WTC11 (cell line): ENCODE results near the gene FBXO3. TPM values are rescaled to one million over a fixed set of nuclear protein-coding genes. Genes with fewer than 3 reads are reported as not detected.

ENCODE experiments used
- ATAC-seq: fragments of 200-7000 bp; cut with Tn5 transposase; 2 replicates; pipeline ENCODE4 v1.10.0; 2021; ENCODE audit warnings: mild to moderate bottlenecking, moderate library complexity
- CTCF ChIA-PET: fragments of 300-600 bp; sonication (Branson Sonifier 250); formaldehyde crosslinking; loops from one replicate; lab custom pipeline; 2021; ENCODE audit warnings: antibody characterized with exemption; lab: Charles Lee
- POLR2A ChIA-PET: fragments of 350-600 bp; sonication (Branson Sonifier 250); formaldehyde crosslinking; loops from one replicate; lab custom pipeline; 2021; ENCODE audit warnings: antibody characterized with exemption; lab: Charles Lee
- DNase-seq: peaks from one replicate; pipeline ENCODE4 v3.0.0; 2021; ENCODE audit warnings: low spot score
- H3K27ac Mint-ChIP-seq: 2 replicates; pipeline ENCODE4 v1.8.0; 2021; ENCODE audit warnings: mixed read lengths
- H3K27me3 Mint-ChIP-seq: 2 replicates; pipeline ENCODE4 v1.8.0; 2021; ENCODE audit warnings: low read depth, mild to moderate bottlenecking, moderate library complexity, mixed read lengths
- H3K36me3 Mint-ChIP-seq: 2 replicates; pipeline ENCODE4 v1.8.0; 2021; ENCODE audit warnings: mixed read lengths
- H3K4me1 Mint-ChIP-seq: 2 replicates; pipeline ENCODE4 v1.8.0; 2022; ENCODE audit warnings: mixed read lengths
- H3K4me3 Mint-ChIP-seq: 2 replicates; pipeline ENCODE4 v1.8.0; 2021; ENCODE audit warnings: mild to moderate bottlenecking, moderate library complexity, mixed read lengths
- H3K9me3 Mint-ChIP-seq: 2 replicates; pipeline ENCODE4 v1.8.0; 2021; ENCODE audit warnings: mixed read lengths
- CREM ChIP-seq: sonication (generic); formaldehyde crosslinking; IDR thresholded peaks from 2 replicates; pipeline ENCODE4 v1.8.1; 2022; ENCODE audit warnings: mild to moderate bottlenecking, missing genetic modification reagents, moderate library complexity
- ELF4 ChIP-seq: sonication (generic); formaldehyde crosslinking; IDR thresholded peaks from 2 replicates; pipeline ENCODE4 v1.8.1; 2022; ENCODE audit warnings: low read depth, mild to moderate bottlenecking, moderate library complexity, missing genetic modification reagents
- IRF2 ChIP-seq: sonication (generic); formaldehyde crosslinking; IDR thresholded peaks from 2 replicates; pipeline ENCODE4 v1.8.0; 2022; ENCODE audit warnings: low read depth, missing genetic modification reagents, borderline replicate concordance
- JAZF1 ChIP-seq: fragments of 250-450 bp; sonication (Bioruptor Pico); IDR thresholded peaks from 2 replicates; pipeline ENCODE4 v1.9.0; 2021; ENCODE audit warnings: moderate library complexity, mild to moderate bottlenecking, inconsistent platforms
- KAT7 ChIP-seq: sonication (generic); formaldehyde crosslinking; IDR thresholded peaks from 2 replicates; pipeline ENCODE4 v1.8.1; 2023; ENCODE audit warnings: missing genetic modification reagents, mild to moderate bottlenecking, borderline replicate concordance
- MXD4 ChIP-seq: fragments of 250-450 bp; sonication (Bioruptor Pico); IDR thresholded peaks from 2 replicates; pipeline ENCODE4 v1.8.0; 2021; ENCODE audit warnings: mild to moderate bottlenecking, moderate library complexity, borderline replicate concordance
- NFE2L1 ChIP-seq: sonication (generic); formaldehyde crosslinking; IDR thresholded peaks from 2 replicates; pipeline ENCODE4 v1.8.1; 2023; ENCODE audit warnings: missing genetic modification reagents
- NR1H2 ChIP-seq: sonication (generic); formaldehyde crosslinking; IDR thresholded peaks from 2 replicates; pipeline ENCODE4 v1.9.0; 2021; ENCODE audit warnings: mild to moderate bottlenecking, moderate library complexity, missing genetic modification reagents
- RELA ChIP-seq: sonication (generic); formaldehyde crosslinking; IDR thresholded peaks from 2 replicates; pipeline ENCODE4 v1.8.1; 2022; ENCODE audit warnings: missing genetic modification reagents, mild to moderate bottlenecking, borderline replicate concordance
- SMAD4 ChIP-seq: sonication (generic); formaldehyde crosslinking; IDR thresholded peaks from 2 replicates; pipeline ENCODE4 v1.8.0; 2022; ENCODE audit warnings: mild to moderate bottlenecking, missing genetic modification reagents
- SOX15 ChIP-seq: fragments of 250-450 bp; sonication (Bioruptor Pico); IDR thresholded peaks from 2 replicates; pipeline ENCODE4 v1.9.0; 2021; ENCODE audit warnings: mild to moderate bottlenecking
- TCF7 ChIP-seq: sonication (generic); formaldehyde crosslinking; IDR thresholded peaks from 2 replicates; pipeline ENCODE4 v1.8.0; 2022; ENCODE audit warnings: mild to moderate bottlenecking, low read depth, missing genetic modification reagents, moderate library complexity
- TP53 ChIP-seq: sonication (generic); formaldehyde crosslinking; IDR thresholded peaks from 2 replicates; pipeline ENCODE4 v1.8.1; 2023; ENCODE audit warnings: mild to moderate bottlenecking, missing genetic modification reagents
- ZNF138 ChIP-seq: sonication (generic); formaldehyde crosslinking; conservative IDR thresholded peaks from 2 replicates; pipeline ENCODE4 v1.8.1; 2022; ENCODE audit warnings: mild to moderate bottlenecking, moderate library complexity, missing genetic modification reagents
- total RNA-seq: library from RNA; stranded (reverse); gene quantifications from 3 replicates; pipeline ENCODE4 v1.2.3, GENCODE V29; 2021
- TF ChIP-seq, protein P1 (sequence below): fragments of 250-450 bp; sonication (Bioruptor Pico); IDR thresholded peaks from 2 replicates; pipeline ENCODE4 v1.9.0; 2021; ENCODE audit warnings: mild to moderate bottlenecking
- TF ChIP-seq, protein P2 (sequence below): sonication (generic); formaldehyde crosslinking; IDR thresholded peaks from 2 replicates; pipeline ENCODE4 v1.8.0; 2022; ENCODE audit warnings: mild to moderate bottlenecking, missing genetic modification reagents
- TF ChIP-seq, protein P3 (sequence below): sonication (generic); formaldehyde crosslinking; IDR thresholded peaks from 2 replicates; pipeline ENCODE4 v1.8.1; 2023; ENCODE audit warnings: mild to moderate bottlenecking, missing genetic modification reagents, moderate library complexity
- TF ChIP-seq, protein P4 (sequence below): sonication (generic); formaldehyde crosslinking; conservative IDR thresholded peaks from 2 replicates; pipeline ENCODE4 v1.8.1; 2022; ENCODE audit warnings: mild to moderate bottlenecking, missing genetic modification reagents
- TF ChIP-seq, protein P5 (sequence below): sonication (generic); formaldehyde crosslinking; IDR thresholded peaks from 2 replicates; pipeline ENCODE4 v1.8.1; 2022; ENCODE audit warnings: mild to moderate bottlenecking, moderate library complexity, missing genetic modification reagents
- TF ChIP-seq, protein P6 (sequence below): sonication (generic); formaldehyde crosslinking; IDR thresholded peaks from 2 replicates; pipeline ENCODE4 v1.8.1; 2022; ENCODE audit warnings: mild to moderate bottlenecking, missing genetic modification reagents, moderate library complexity, borderline replicate concordance
- TF ChIP-seq, protein P7 (sequence below): fragments of 250-450 bp; sonication (Bioruptor Pico); IDR thresholded peaks from 2 replicates; pipeline ENCODE4 v1.9.0; 2021; ENCODE audit warnings: mild to moderate bottlenecking, borderline replicate concordance
- TF ChIP-seq, protein P8 (sequence below): sonication (generic); formaldehyde crosslinking; IDR thresholded peaks from 2 replicates; pipeline ENCODE4 v1.8.1; 2023; ENCODE audit warnings: mild to moderate bottlenecking, missing genetic modification reagents, moderate library complexity

FBXO3 gene
- total RNA-seq, 1 experiment from 2014 or later = 14.5 TPM

DNA sequence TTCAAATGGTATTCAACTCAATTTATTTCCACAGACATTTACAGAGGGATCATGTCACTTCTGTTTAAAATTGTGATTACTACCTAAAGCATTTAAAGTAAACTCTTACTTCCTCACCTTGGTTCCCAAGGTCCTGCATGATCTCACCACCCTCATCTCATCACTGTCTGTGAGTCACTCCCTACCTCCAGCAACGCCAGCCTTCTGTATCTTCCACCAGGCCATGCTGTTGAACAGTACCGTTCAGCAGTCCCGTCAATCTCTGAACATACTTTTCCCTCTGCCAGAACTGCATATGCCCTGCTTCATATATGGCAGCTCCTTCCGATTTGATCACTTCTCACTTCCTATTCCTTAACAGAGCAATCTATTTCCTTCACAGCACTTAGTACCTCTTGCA lies 2.0 kb downstream of the FBXO3 start:
- no peak for DNase-seq
- Mint-ChIP-seq H3K9me3 (no peaks in the 10 kb centered on the region), H3K36me3 (peaks cover 5% of the 10 kb centered on the region; the same call in 1 of the 2 replicates), H3K27ac (no peak overlapping the region), H3K27me3 (peaks cover 29% of the 10 kb centered on the region), H3K4me1 (peaks cover 24% of the 10 kb centered on the region), H3K4me3 (no peak overlapping the region; the same call in 1 of the 2 replicates)
- ATAC-seq = no peak
- POLR2A ChIA-PET = interaction anchor here (2.1 kb wide), 1 partner anchor 36 kb away, joined by 6 read pairs; the partner anchor contains the start of gene CD59
- CTCF ChIA-PET = interaction anchor here (1.4 kb wide), 1 partner anchor 36 kb away, joined by 4 read pairs; no protein-coding TSS in a partner anchor
- no peak for TF ChIP-seq SMAD4 (CRISPR knock-in tag)
- no peak for TF ChIP-seq JAZF1 (CRISPR knock-in tag)
- no peak for TF ChIP-seq MXD4 (CRISPR knock-in tag)
- TF ChIP-seq IRF2 (CRISPR knock-in tag) = no peak
- no peak for TF ChIP-seq KAT7 (CRISPR knock-in tag)
- TF ChIP-seq, protein P1, sequence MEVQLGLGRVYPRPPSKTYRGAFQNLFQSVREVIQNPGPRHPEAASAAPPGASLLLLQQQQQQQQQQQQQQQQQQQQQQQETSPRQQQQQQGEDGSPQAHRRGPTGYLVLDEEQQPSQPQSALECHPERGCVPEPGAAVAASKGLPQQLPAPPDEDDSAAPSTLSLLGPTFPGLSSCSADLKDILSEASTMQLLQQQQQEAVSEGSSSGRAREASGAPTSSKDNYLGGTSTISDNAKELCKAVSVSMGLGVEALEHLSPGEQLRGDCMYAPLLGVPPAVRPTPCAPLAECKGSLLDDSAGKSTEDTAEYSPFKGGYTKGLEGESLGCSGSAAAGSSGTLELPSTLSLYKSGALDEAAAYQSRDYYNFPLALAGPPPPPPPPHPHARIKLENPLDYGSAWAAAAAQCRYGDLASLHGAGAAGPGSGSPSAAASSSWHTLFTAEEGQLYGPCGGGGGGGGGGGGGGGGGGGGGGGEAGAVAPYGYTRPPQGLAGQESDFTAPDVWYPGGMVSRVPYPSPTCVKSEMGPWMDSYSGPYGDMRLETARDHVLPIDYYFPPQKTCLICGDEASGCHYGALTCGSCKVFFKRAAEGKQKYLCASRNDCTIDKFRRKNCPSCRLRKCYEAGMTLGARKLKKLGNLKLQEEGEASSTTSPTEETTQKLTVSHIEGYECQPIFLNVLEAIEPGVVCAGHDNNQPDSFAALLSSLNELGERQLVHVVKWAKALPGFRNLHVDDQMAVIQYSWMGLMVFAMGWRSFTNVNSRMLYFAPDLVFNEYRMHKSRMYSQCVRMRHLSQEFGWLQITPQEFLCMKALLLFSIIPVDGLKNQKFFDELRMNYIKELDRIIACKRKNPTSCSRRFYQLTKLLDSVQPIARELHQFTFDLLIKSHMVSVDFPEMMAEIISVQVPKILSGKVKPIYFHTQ (CRISPR knock-in tag) = no peak
- TF ChIP-seq, protein P2, sequence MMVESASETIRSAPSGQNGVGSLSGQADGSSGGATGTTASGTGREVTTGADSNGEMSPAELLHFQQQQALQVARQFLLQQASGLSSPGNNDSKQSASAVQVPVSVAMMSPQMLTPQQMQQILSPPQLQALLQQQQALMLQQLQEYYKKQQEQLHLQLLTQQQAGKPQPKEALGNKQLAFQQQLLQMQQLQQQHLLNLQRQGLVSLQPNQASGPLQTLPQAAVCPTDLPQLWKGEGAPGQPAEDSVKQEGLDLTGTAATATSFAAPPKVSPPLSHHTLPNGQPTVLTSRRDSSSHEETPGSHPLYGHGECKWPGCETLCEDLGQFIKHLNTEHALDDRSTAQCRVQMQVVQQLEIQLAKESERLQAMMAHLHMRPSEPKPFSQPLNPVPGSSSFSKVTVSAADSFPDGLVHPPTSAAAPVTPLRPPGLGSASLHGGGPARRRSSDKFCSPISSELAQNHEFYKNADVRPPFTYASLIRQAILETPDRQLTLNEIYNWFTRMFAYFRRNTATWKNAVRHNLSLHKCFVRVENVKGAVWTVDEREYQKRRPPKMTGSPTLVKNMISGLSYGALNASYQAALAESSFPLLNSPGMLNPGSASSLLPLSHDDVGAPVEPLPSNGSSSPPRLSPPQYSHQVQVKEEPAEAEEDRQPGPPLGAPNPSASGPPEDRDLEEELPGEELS (CRISPR knock-in tag) = no peak
- no peak for TF ChIP-seq TCF7 (CRISPR knock-in tag)
- TF ChIP-seq, protein P3, sequence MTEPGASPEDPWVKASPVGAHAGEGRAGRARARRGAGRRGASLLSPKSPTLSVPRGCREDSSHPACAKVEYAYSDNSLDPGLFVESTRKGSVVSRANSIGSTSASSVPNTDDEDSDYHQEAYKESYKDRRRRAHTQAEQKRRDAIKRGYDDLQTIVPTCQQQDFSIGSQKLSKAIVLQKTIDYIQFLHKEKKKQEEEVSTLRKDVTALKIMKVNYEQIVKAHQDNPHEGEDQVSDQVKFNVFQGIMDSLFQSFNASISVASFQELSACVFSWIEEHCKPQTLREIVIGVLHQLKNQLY (CRISPR knock-in tag) = no peak
- TF ChIP-seq, all 79 proteins: peak for 0

DNA sequence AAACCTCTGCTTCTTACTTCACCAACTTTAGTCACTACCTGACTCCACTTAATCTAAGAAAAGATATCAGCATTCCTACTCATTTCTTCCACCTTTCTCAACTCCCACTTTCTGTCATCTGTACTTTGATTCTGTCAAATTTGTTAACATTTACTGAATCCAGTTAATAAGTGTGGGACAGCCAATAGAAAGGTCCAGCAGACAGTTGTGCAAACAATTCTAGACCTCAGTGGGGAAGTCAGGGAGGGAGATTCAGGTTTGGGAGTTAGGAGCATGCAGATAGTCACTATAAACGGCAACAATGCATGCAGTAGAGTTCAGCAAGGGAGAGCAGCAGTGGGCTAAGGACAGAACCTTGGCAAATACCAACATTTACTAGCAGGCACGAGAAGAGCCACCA lies 4.1 kb downstream of the FBXO3 start:
- Mint-ChIP-seq H3K27ac (no peak overlapping the region), H3K9me3 (no peaks in the 10 kb centered on the region), H3K27me3 (peaks cover 15% of the 10 kb centered on the region)
- POLR2A ChIA-PET = no interaction called here
- no peak for TF ChIP-seq NFE2L1 (CRISPR knock-in tag)
- TF ChIP-seq, protein P4, sequence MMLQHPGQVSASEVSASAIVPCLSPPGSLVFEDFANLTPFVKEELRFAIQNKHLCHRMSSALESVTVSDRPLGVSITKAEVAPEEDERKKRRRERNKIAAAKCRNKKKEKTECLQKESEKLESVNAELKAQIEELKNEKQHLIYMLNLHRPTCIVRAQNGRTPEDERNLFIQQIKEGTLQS (CRISPR knock-in tag) = no peak
- TF ChIP-seq TP53 (CRISPR knock-in tag) = no peak
- TF ChIP-seq, protein P5, sequence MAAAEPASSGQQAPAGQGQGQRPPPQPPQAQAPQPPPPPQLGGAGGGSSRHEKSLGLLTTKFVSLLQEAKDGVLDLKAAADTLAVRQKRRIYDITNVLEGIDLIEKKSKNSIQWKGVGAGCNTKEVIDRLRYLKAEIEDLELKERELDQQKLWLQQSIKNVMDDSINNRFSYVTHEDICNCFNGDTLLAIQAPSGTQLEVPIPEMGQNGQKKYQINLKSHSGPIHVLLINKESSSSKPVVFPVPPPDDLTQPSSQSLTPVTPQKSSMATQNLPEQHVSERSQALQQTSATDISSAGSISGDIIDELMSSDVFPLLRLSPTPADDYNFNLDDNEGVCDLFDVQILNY (CRISPR knock-in tag) = no peak
- TF ChIP-seq, protein P6, sequence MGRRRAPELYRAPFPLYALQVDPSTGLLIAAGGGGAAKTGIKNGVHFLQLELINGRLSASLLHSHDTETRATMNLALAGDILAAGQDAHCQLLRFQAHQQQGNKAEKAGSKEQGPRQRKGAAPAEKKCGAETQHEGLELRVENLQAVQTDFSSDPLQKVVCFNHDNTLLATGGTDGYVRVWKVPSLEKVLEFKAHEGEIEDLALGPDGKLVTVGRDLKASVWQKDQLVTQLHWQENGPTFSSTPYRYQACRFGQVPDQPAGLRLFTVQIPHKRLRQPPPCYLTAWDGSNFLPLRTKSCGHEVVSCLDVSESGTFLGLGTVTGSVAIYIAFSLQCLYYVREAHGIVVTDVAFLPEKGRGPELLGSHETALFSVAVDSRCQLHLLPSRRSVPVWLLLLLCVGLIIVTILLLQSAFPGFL (CRISPR knock-in tag) = no peak
- TF ChIP-seq, protein P7, sequence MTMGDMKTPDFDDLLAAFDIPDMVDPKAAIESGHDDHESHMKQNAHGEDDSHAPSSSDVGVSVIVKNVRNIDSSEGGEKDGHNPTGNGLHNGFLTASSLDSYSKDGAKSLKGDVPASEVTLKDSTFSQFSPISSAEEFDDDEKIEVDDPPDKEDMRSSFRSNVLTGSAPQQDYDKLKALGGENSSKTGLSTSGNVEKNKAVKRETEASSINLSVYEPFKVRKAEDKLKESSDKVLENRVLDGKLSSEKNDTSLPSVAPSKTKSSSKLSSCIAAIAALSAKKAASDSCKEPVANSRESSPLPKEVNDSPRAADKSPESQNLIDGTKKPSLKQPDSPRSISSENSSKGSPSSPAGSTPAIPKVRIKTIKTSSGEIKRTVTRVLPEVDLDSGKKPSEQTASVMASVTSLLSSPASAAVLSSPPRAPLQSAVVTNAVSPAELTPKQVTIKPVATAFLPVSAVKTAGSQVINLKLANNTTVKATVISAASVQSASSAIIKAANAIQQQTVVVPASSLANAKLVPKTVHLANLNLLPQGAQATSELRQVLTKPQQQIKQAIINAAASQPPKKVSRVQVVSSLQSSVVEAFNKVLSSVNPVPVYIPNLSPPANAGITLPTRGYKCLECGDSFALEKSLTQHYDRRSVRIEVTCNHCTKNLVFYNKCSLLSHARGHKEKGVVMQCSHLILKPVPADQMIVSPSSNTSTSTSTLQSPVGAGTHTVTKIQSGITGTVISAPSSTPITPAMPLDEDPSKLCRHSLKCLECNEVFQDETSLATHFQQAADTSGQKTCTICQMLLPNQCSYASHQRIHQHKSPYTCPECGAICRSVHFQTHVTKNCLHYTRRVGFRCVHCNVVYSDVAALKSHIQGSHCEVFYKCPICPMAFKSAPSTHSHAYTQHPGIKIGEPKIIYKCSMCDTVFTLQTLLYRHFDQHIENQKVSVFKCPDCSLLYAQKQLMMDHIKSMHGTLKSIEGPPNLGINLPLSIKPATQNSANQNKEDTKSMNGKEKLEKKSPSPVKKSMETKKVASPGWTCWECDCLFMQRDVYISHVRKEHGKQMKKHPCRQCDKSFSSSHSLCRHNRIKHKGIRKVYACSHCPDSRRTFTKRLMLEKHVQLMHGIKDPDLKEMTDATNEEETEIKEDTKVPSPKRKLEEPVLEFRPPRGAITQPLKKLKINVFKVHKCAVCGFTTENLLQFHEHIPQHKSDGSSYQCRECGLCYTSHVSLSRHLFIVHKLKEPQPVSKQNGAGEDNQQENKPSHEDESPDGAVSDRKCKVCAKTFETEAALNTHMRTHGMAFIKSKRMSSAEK (CRISPR knock-in tag) = no peak
- TF ChIP-seq CREM (CRISPR knock-in tag) = no peak
- TF ChIP-seq SOX15 (CRISPR knock-in tag) = no peak
- no peak for TF ChIP-seq ZNF138 (CRISPR knock-in tag)
- TF ChIP-seq NR1H2 (CRISPR knock-in tag) = no peak
- TF ChIP-seq, protein P8, sequence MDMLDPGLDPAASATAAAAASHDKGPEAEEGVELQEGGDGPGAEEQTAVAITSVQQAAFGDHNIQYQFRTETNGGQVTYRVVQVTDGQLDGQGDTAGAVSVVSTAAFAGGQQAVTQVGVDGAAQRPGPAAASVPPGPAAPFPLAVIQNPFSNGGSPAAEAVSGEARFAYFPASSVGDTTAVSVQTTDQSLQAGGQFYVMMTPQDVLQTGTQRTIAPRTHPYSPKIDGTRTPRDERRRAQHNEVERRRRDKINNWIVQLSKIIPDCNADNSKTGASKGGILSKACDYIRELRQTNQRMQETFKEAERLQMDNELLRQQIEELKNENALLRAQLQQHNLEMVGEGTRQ (CRISPR knock-in tag) = no peak
- no peak for TF ChIP-seq RELA (CRISPR knock-in tag)
- TF ChIP-seq ELF4 (CRISPR knock-in tag) = no peak
- TF ChIP-seq, all 79 proteins: peak for 0
- peaks cover 11% of the 10 kb centered on the region for H3K4me1 Mint-ChIP-seq
- CTCF ChIA-PET = interaction anchor here (1.5 kb wide), 1 partner anchor 218 kb away, joined by 6 read pairs; no protein-coding TSS in a partner anchor
- ATAC-seq = no peak
- DNase-seq = no peak
- H3K36me3 Mint-ChIP-seq = peaks cover 7% of the 10 kb centered on the region
- H3K4me3 Mint-ChIP-seq = no peak overlapping the region
